Measurements from ENCODE around the gene TAF9B.
"Not testable (repeated sequence)": the region's sequence is repeated elsewhere in the genome, so short reads cannot be mapped to it uniquely, and the experiment has no call there.

Gene TAF9B

DNA sequence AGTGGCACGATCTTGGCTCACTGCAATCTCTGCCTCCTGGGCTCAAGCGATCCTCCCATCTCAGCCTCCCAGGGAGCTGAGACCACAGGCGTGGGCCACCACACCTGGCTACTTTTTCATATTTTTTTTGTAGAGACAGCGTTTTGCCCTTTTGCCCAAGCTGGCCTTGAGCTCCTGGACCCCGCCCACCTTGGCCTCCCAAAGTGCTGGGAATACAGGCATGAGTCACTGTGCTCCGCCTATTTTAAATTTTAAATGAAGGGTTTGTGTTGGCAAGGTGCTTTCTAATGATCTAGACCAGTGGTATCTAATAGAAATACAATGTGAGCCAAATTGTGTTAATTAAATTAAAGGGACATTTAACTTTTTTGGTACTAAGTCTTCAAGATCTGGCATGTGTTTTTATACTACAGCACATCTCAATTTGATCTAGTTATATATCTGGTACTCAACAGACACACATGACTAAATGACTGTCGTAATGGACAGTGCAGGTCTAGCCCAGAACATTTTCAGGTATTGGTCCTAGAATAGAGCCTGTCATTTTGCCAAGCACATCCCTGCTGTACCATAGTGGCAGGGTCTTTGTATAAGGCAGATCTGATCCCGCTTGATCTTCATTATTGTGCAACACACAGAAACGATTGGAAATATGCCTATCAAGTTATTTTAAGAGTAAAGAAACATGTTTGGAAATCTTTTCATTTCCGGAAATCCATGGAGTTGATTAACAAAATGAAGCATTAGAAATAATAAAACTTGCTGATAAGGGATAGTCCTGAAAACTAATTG, 28.1 kb downstream of the TAF9B start:
- DNase-seq = no peak

DNA sequence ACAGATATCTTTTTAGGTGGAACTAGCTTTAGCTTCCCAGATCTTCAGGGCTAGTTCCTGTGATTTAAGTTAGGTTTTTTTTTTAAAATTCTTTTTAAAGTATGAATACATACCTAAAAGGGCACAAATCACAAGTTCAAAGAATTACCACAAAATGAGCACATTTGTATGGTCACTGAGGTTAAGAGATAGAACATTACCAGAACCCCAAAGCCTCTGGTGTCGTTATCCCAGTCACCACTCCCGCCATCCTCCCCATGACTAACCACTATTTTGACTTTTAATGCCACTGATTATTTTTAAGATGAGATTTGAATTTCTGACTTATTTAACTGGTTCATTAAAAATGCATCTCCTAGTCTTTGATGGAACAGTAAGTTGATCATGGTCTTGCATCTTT, 30.0 kb downstream of the TAF9B start:
- DNase-seq = no peak

DNA sequence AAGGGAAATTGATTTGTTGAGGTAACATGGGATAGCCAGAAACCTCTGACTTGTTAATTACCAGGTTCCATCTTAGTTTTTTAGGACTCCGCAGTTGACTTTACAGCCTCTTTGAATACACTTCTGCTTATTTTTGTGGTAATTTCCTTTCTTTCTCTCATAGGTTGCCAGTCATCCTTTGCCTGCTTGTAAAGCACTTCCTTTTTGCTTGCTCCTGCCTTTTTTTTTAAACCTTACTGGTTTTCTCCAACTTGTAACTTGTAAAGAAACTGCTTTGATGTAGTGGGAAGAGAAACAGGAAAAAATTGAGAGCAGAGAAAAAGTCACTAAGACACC, 32.8 kb downstream of the TAF9B start:
- DNase-seq = no peak

DNA sequence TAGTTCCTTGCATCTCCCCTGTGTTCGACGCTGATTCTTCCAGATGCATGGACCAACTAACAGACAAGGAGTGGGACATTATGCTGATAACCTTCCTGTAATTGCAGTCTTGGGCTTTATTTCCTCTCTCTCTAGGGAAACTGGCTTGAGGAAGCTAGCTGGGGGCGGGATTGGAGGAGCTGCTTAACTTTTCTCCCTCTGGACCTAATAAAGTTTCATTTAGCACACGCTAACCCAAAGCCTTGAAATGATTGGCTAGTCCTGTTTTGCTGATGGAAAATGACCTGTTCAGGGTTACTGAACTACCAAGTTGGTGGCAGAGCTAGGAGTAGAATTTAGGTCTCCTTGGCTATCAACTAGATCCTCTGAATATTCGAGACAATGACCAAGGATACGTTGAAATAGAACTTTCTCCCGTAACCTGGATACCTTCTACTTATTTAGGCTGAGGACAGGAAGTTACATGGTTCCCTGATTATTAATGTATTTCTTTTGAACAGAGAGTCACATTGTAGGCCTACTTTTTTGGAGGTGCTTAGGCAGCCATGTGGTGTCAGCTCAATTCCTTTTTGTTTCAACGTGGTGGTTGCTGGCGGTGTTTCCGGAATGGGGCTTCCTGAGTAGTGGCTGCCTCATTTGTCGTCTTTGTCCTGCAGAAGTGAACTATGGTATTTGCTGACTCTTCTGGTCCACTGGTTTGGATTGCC, 33.4 kb downstream of the TAF9B start:
- peak; percentile 26 for DNase-seq

DNA sequence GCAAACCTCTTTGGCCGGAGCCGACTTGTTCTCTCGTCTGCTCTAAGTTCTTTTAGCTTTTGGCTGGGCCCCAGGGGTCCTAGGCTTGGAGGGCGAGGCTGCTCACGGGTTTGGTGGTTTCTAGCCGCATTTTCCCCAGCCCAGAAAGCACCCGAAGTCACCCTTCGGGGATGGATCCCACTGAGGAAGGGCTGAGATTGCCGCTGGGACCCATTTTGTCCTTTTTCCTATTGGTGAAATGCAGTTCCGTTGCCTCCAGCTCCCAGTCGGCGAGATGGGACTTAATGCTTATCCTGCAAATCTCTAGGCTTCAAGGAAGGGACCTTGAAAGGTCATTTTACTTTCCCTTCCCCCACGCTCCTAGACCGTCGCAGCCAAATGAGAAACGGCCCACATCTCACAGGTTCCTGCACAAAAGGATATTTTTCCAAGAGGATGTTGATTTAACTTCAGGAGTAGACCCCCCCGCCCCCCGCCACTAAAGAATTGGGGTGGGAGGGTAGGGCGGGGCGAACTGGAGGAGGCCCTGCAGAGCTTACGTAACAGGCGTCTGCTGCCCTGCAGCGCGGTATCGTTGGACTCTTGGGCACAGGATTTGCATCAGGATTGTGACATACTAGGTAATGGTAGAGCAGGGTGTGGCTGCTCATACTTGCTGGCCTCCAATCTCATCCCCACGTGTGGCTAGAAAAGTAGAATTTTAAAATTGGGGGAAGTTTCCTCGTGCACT, 34.8 kb downstream of the TAF9B start:
- no peak for DNase-seq

DNA sequence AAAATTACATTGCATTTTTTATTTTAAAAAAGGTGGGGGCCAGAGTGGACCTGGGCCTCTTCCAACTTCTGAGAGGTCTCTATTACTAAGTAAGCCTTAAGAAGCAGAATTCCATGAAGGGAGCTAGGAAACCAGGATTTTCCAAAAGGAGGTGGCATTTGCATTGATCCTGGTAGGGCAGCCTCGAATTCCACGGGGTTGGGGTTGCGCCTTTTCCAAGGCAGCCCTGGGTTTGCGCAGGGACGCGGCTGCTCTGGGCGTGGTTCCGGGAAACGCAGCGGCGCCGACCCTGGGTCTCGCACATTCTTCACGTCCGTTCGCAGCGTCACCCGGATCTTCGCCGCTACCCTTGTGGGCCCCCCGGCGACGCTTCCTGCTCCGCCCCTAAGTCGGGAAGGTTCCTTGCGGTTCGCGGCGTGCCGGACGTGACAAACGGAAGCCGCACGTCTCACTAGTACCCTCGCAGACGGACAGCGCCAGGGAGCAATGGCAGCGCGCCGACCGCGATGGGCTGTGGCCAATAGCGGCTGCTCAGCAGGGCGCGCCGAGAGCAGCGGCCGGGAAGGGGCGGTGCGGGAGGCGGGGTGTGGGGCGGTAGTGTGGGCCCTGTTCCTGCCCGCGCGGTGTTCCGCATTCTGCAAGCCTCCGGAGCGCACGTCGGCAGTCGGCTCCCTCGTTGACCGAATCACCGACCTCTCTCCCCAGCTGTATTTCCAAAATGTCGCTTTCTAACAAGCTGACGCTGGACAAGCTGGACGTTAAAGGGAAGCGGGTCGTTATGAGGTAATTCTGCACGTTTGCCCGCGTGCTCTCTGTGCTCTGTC, 35.6 kb downstream of the TAF9B start, which contains the start of gene PGK1:
PGK1 (plus strand) TSS at position 626 of the 824 bp plus-strand sequence; CDS start at position 719, 93 bp downstream.
- peak; percentile 73 for DNase-seq

DNA sequence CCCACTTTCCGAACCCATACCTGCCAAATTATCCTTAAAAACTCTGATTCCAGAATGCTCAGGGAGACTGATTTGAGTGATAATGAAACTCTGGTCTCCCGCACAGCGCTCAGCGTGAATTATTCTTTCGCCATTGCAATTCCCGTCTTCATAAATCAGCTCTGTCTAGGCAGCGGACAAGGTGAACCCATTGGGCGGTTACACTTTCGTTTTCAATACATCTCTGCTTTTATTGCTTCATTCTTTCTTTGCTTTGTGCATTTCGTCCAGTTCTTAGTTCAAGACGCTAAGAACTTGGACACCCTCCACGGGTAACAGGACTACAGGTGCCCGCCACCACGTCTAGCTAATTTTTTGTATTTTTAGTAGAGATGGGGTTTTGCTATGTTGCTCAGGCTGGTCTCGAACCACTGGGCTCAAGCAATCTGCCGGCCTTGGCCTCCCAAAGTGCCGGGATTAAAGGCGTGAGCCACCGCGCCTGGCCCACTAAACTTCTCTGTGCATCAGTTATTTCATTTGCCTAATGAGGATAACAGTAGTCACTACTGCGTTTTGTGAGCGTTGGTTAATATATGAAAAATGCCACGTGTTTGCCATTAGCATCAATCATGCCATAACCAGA, 36.3 kb downstream of the TAF9B start:
- no peak for DNase-seq

DNA sequence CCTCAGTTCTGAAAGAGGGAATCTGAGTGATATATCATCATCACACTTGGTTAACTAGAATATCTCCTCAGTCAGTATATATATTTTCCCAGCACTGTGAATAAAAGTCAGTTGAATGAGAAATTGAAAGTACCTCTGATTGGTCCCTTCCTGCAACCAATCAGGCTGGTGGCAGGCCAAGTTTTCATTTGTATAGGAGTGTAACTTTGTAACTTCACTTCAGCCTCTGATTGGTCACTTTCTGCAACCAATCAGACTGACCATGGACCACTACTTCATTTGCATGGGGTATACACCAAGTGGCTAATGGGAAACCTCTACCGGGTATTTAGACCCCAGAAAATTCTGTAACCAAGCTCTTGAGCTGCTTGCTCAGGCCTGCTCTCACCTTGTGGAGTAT, 37.4 kb downstream of the TAF9B start:
- DNase-seq = no peak

DNA sequence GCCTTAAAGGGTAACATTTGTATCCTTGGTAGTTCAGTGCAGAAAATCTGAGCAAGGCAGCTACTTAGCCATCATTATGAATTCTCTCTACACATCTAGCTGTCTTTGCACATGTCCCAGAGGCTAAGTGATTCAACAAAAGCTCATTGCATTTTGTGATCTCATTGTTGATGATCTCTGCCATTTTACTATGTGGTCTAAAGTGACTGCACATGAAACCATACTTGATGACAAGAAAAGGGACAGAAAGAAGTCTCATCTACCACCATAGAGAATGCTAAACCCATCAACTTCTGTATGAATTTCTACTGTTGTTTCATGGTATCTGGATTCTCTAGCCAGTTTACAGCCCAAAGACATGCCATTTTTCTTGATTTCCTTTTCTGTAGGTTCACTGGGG, 41.3 kb downstream of the TAF9B start:
- DNase-seq = no peak

DNA sequence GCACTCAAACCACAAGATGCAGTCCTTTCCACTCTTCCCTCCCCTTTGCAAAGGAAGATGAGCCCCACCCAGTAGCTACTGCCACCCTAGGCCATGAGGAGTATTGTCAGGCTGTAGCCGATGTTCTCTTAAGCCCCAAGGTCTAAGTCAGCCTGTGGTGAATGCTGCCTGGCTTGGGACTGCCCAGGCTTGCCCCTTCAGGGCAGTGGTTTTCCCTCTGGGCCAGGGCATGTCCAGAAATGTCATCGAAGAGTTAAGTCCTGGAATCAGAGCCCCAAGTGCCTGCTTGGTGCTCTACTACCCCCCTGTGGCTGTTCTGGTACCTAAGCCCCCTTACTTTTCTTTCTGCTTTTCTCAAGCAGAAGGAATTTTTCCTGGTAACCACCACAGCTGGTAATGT, 47.2 kb downstream of the TAF9B start:
- DNase-seq = no peak

DNA sequence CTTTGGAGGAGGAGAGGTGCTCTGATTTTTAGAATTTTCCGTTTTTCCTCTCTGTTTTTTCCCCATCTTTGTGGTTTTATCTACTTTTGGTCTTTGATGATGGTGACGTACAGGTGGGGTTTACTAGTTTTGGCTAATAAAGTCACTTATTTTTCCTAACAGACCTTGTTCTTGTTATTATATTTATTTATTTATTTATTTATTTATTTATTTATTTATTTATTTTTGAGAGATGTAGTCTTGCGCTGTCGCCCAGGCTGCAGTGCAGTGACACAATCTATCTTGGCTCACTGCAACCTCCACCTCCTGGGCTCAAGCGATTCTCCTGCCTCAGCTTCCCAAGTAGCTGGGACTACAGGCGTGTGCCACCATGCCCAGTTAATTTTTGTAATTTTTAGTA, 58.0 kb downstream of the TAF9B start:
- not testable (repeated sequence) for DNase-seq
